GM08714 (cell line): ENCODE data around the gene EPB42.

Experiments used
- H3K4me3 ChIP-seq: fragments of 200-500 bp; sonication (Bioruptor generic); 2 replicates; pipeline ENCODE4 v1.5.1; 2014; ENCODE audit warnings: mild to moderate bottlenecking, low read length, inconsistent platforms
- ZNF274 ChIP-seq: IDR thresholded peaks from 2 replicates; pipeline ENCODE4 v1.6.1; 2012; ENCODE audit warnings: mild to moderate bottlenecking, low read depth, low read length

Gene EPB42

GRCh38 chr15:43165801-43166325 is 55.0 kb downstream of the EPB42 start:
- H3K4me3 ChIP-seq, result no peak overlapping the region
- TF ChIP-seq ZNF274, result no peak

GRCh38 chr15:43153269-43153668 is 67.5 kb downstream of the EPB42 start:
- TF ChIP-seq ZNF274, result no peak
- H3K4me3 ChIP-seq, result no peak overlapping the region

DNA sequence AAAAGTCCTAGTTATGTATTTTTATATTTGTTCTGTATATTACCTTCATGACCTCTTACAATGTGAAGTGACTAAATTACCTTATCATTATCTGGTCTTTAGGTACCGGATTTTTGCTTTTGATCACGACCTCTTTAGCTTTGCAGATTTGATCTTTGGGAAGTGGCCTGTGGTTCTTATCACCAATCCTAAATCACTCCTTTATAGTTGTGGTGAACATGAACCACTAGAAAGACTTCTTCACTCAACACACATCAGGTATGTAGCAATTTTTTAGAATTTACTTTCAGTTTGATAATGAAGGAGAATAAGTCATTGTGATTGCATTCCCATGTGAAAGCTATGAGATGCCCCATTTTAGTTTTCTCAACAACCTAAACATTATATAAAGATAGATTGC is 69.1 kb downstream of the EPB42 start:
- no peak for TF ChIP-seq ZNF274

GRCh38 chr15:43150191-43150929 is 70.5 kb downstream of the EPB42 start:
- no peak overlapping the region for H3K4me3 ChIP-seq

More for the DNA sequence above, 69.1 kb downstream of the EPB42 start:
- H3K4me3 ChIP-seq, result no peak overlapping the region

More at GRCh38 chr15:43150191-43150929, 70.5 kb downstream of the EPB42 start:
- TF ChIP-seq ZNF274, result no peak
